H7 (cell line): ENCODE results near the gene RAD51D. TPM values are rescaled to one million over a fixed set of nuclear protein-coding genes. Genes with fewer than 3 reads are reported as not detected.
"Not testable (repeated sequence)": the region's sequence is repeated elsewhere in the genome, so short reads cannot be mapped to it uniquely, and the experiment has no call there.

Experiments
- DNase-seq: peaks from one replicate; pipeline ENCODE4 v3.0.0; 2012
- H3K27me3 ChIP-seq: 2 replicates; pipeline ENCODE4 v1.6.0; 2011; ENCODE audit warnings: mild to moderate bottlenecking, low read length; ENCODE audit not compliant: control insufficient read depth, insufficient read depth
- H3K36me3 ChIP-seq: replicated peaks from 2 replicates; pipeline ENCODE4 v1.5.1; 2011; ENCODE audit warnings: low read length; ENCODE audit not compliant: control insufficient read depth, insufficient read depth
- H3K4me3 ChIP-seq: 2 replicates; pipeline ENCODE4 v1.5.1; 2011; ENCODE audit warnings: low read depth, mild to moderate bottlenecking, control low read depth, low read length, moderate library complexity; ENCODE audit not compliant: insufficient read depth
- total RNA-seq: library from RNA; depleted of rRNA; stranded (reverse); fragments of >200 nt; shearing (Covaris generic); gene quantifications from 2 replicates; pipeline ENCODE4 v1.2.3, GENCODE V29; 2014

Gene RAD51D
- total RNA-seq, 1 experiment from 2014 or later, result 8.0 TPM

DNA sequence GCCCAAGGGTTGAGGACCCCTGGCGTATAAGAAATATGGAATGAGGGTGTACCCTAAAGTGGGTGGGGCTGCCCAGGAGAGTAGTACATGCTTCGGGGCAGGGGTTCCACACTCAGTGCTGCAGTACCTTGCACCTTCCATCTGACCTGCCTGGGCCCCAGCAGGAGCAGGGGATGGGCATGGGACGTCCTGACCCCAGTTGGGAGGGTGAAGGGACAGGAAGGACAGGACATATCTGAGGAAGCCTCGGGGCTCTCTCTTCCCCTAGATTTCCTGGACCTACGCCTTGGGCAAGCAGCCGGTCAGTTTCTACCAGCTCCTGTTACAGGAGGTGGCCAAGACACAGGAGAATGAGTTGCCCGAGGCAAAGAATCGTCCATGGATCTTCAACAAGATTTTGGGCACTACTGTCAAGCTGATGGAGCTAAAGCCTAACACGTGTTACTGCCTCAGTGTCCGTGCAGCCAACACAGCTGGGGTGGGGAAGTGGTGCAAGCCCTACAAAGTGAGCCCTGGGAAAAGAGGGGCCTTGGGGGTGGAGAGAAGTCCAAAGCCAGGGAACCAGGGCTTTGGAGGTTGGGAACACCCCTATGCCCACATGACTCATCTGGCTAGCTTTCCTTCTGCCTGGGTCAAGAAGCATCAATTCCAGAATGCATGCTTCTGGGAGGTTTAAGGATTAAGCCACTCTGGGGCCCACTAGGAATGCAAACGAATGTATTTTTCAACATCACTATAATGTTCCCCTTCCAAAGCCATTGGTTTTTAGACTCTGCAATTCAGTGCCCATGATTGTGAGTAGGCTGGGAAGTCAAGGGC, 9.7 kb upstream of the RAD51D start:
- Histone ChIP-seq H3K4me3 (no peak overlapping the region), H3K36me3 (peaks cover 23% of the 10 kb centered on the region), H3K27me3 (no peaks in the 10 kb centered on the region)
- DNase-seq, result no peak

DNA sequence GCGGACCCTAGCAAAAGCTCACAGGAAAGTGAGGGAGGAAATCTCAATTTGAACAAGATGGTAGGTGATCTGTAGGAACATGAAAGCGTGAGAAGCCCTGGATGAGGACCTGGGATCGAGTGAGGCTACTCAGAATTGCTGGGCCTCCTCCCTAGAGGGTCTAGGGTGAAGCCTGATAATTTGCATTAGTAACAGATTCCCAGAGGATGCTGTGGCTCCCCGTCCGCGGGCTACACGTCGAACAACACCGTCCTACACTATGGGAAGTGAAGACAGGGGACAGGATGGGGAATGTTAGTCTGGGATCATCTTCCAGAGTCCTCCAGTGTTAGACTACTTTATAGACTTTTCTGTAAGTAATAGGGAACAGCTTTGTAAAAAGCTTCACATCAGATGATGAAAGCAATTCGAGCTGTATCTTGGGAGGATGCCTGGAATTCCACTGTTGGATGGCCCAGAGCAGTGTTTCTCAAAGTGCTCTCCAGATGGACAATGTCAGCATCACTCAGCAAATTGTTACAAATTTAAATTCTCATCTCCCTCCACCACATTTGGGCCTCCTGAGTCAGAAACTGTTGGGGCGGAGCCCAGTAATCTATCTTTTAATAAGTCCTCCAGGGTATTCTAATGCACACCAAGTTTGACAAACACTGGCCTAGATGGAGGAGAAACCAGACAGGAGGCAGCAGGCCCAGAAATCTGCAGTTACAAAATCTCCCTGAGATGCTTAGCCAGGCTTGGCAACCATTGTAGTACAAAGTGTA, 8.3 kb upstream of the RAD51D start:
- DNase-seq, result no peak
- no peaks in the 10 kb centered on the region for H3K27me3 ChIP-seq
- no peak overlapping the region for H3K4me3 ChIP-seq
- H3K36me3 ChIP-seq, result peaks cover 9% of the 10 kb centered on the region

- no peak for DNase-seq
- no peak within 1 kb of the TSS for H3K4me3 ChIP-seq
- no peaks in the 10 kb centered on the region for H3K36me3 ChIP-seq
- peaks cover 2% of the 10 kb centered on the region for H3K27me3 ChIP-seq
Observed at GRCh38 chr17:35121315-35121714, 1.7 kb upstream of the RAD51D start, which contains the start of gene FNDC8. Gene FNDC8 (plus strand): TSS chr17:35121615. CDS start chr17:35121694, 79 bp downstream.

DNA sequence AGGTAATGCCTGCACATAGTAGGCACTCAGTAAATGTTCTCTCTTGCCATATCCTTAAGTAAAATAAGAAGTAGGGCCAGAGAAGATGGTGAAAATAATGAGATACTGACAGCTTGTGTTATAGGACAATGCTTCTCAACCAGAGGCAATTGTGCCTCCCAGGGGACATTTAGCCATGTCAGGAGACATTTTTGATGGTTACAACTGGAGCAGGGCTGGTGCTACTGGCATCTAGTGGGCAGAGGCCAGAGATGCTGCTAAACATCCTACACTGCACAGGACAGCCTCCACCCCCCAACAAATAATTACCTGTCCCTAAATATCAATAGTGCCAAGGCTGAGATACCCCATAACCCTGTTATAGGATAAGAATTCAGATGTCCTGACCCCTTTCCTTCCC, 1.7 kb downstream of the RAD51D start:
- Histone ChIP-seq H3K27me3 (peaks cover 2% of the 10 kb centered on the region), H3K36me3 (no peaks in the 10 kb centered on the region), H3K4me3 (no peak overlapping the region)
- DNase-seq, result no peak

DNA sequence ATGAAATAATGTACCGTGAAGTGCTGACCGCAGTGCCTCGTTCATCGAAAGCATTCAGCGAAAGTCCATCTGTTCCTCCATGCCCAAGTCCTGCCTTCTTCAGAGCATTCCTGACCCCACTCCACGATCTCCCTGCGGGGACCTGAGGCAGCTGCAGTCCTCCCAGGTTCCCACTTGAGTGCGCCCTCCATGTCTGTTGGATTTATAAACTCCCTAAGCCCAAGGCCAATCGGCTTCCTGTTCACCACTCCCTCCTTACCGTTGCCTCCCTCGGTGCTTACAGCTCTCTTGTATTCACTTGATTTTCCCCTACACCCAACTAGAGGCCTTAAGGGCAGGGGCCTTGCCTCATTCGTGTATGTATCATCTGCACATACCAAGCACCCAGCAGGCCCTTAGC, 2.8 kb downstream of the RAD51D start:
- Histone ChIP-seq H3K36me3 (no peaks in the 10 kb centered on the region), H3K27me3 (peaks cover 2% of the 10 kb centered on the region), H3K4me3 (no peak overlapping the region)
- peak; percentile 60 for DNase-seq

GRCh38 chr17:35110791-35111190, 8.9 kb downstream of the RAD51D start:
- not testable (repeated sequence) for H3K36me3 ChIP-seq, H3K27me3 ChIP-seq, DNase-seq, H3K4me3 ChIP-seq

- Histone ChIP-seq H3K27me3 (no peaks in the 10 kb centered on the region), H3K36me3 (peaks cover 3% of the 10 kb centered on the region), H3K4me3 (no peak overlapping the region)
- DNase-seq, result no peak
Observed at GRCh38 chr17:35104844-35105450, 14.7 kb downstream of the RAD51D start.

DNA sequence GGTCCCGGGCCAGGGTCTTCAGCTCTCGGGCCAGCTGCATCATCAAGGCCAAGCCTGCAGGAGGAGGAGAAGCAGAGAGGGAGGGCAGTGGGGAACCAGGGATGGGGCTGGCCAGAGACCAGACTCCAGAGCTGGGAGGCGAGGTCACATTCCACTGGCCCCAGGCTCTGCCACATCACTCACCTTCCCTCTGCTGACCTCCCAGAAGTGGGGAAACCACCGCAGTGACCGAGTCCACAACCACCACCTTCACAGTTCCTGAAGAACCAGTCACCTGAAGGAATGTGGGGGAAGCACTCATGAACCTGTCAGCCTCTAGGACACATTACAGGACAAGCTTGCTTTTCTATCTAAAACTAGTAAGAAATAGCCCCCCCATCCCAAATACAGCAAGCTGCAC, 16.4 kb downstream of the RAD51D start:
- Histone ChIP-seq H3K36me3 (peaks cover 5% of the 10 kb centered on the region), H3K4me3 (no peak overlapping the region), H3K27me3 (no peaks in the 10 kb centered on the region)
- DNase-seq, result no peak

DNA sequence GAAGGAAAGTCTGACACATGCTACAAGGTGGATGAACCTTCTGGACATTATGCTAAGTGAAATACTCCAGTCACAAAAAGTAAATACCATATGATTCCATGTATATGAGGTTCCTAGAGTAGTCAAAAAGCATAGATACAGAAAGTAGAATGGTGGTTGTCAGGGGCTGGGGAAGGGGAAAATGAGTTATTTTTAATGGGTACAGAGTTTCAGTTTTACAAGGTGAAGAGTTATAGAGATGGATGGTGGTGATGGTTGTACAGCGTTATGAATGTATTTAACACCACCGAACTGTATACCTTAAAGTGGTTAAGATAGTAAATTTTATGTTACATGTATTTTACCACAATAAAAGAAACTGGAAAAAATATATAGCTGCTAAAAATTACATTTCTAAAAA, 17.9 kb downstream of the RAD51D start:
- no peaks in the 10 kb centered on the region for H3K27me3 ChIP-seq
- H3K36me3 ChIP-seq, result peaks cover 5% of the 10 kb centered on the region
- no peak for DNase-seq
- H3K4me3 ChIP-seq, result no peak overlapping the region

GRCh38 chr17:35101036-35101435, 18.6 kb downstream of the RAD51D start:
- H3K36me3 ChIP-seq, result peaks cover 5% of the 10 kb centered on the region
- no peak for DNase-seq
- H3K4me3 ChIP-seq, result no peak overlapping the region
- H3K27me3 ChIP-seq, result no peaks in the 10 kb centered on the region

DNA sequence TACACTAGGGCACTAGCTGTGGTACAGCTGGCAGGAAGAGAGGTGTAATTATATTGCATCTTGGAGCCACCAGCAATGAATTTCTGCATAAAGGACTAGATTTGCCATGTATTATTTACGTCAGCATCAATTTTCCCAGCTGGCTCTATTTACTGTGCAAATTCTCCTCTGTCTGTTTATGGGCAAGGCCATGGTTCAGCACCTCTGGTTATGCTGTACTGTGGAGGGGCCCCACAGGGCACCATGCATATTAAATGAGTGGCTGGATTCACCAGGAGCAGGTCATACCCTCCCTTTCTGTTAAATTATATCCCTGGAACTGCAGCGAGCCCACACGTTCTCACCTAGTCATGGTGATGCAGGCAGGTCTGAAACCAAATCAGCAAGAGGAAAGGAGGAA, 19.8 kb downstream of the RAD51D start:
- no peak overlapping the region for H3K4me3 ChIP-seq
- H3K27me3 ChIP-seq, result no peaks in the 10 kb centered on the region
- no peak for DNase-seq
- H3K36me3 ChIP-seq, result peaks cover 3% of the 10 kb centered on the region

DNA sequence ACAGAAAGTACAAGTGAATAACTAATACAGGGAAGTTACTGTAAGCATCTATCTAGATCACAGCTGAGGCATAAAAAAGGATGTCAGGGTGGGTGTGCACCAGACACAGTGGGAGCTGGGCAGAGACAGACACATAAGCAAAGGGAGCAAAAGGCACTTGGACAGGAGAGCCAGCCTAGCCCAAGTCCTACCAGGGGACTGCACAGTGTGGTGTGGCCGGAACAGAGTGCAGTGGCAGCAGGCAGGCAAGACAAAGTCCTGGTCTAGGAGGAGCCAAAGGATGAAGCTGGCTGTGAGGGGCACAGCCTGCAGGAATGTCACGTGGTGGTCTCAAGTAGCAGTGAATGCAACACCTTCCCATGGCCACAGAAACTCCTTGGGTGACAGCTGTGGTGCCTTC, 21.9 kb downstream of the RAD51D start:
- DNase-seq, result no peak
- H3K4me3 ChIP-seq, result no peak overlapping the region
- no peaks in the 10 kb centered on the region for H3K27me3 ChIP-seq
- H3K36me3 ChIP-seq, result peaks cover 3% of the 10 kb centered on the region

- Histone ChIP-seq H3K27me3 (no peaks in the 10 kb centered on the region), H3K36me3 (peaks cover 3% of the 10 kb centered on the region), H3K4me3 (no peak overlapping the region)
- DNase-seq, result no peak
Observed at GRCh38 chr17:35095741-35096140, 23.9 kb downstream of the RAD51D start.

DNA sequence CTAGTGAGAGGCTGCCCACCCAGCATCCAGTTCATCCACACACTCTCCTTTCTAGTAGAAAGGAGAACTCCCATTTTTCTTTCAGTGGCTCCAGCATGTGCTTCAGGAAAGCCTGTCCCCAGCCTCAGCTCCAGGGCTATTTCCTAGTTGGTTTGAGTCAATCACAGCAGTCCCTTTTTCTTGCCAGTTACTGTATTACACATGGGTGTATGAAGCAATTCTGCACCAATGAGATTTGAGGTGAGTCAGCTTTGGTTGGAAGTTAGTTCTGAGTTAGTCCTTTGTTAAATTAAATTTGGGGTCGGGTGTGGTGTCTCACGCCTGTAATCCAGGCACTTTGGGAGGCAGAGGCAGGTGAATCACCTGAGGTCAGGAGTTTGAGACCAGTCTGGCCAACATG, 24.8 kb downstream of the RAD51D start:
- Histone ChIP-seq H3K27me3 (no peaks in the 10 kb centered on the region), H3K36me3 (peaks cover 2% of the 10 kb centered on the region; the same call in 1 of the 2 replicates), H3K4me3 (no peak overlapping the region)
- DNase-seq, result no peak

DNA sequence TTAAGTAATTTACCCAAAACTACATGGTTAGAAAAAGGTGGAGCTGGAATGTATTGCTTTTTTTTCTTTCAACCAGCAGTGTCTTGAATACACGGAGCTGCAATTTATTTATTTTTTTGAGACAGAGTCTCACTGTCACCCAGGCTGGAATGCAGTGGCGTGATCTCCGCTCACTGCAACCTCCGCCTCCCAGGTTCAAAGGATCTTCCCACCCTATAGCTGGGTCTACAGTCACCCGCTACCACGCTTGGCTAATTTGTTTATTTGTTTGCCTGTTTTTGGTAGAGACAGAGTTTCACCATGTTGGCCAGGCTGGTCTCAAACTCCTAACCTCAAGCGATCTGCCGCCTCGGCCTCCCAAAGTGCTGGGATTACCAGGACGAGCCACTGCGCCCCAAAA, 29.0 kb downstream of the RAD51D start:
- H3K4me3 ChIP-seq, H3K27me3 ChIP-seq, H3K36me3 ChIP-seq, DNase-seq: not testable (repeated sequence)
